K562 (cell line): ENCODE measurements around the gene S100A4. TPM values are rescaled to one million over a fixed set of nuclear protein-coding genes. Genes with fewer than 3 reads are reported as not detected.
A peak's percentile ranks its signal among the peaks of the same experiment; 100 is the strongest.

Experiments
- CHCHD3 ChIP-seq: fragments of 250-450 bp; sonication (Bioruptor Pico); IDR thresholded peaks from 2 replicates; pipeline ENCODE4 v2.1.2; 2022; ENCODE audit warnings: mild to moderate bottlenecking
- EP300 ChIP-seq: IDR thresholded peaks from 2 replicates; pipeline ENCODE4 v1.6.1; 2012; ENCODE audit warnings: low read length, improper control_type of control experiment
- ETV5 ChIP-seq: sonication (generic); formaldehyde crosslinking; IDR thresholded peaks from 2 replicates; pipeline ENCODE4 v1.4.0; 2020; ENCODE audit warnings: low read depth, mild to moderate bottlenecking, missing genetic modification reagents
- FUS ChIP-seq: fragments of 200-400 bp; formaldehyde crosslinking; optimal IDR thresholded peaks from 2 replicates; pipeline ENCODE3; 2017; ENCODE audit warnings: low read depth, low read length
- HDAC1 ChIP-seq, 2 experiments: fragments of 450-650 bp; IDR thresholded peaks; 2 replicates each; pipeline ENCODE4 v1.6.1; 2016 to 2017; ENCODE audit warnings: inconsistent platforms in 1 of 2, mild to moderate bottlenecking in 1 of 2, moderate library complexity in 1 of 2
- HDAC2 ChIP-seq: fragments of 450-650 bp; IDR thresholded peaks from 2 replicates; pipeline ENCODE4 v1.6.1; 2016; ENCODE audit warnings: mild to moderate bottlenecking
- HNRNPH1 ChIP-seq: fragments of 200-400 bp; formaldehyde crosslinking; optimal IDR thresholded peaks from 2 replicates; pipeline ENCODE3; 2017; ENCODE audit warnings: low read depth, mild to moderate bottlenecking, low read length, moderate library complexity
- MTA2 ChIP-seq: fragments of 450-650 bp; IDR thresholded peaks from 2 replicates; pipeline ENCODE4 v1.6.1; 2016; ENCODE audit warnings: low read depth
- NFRKB ChIP-seq: fragments of 450-650 bp; IDR thresholded peaks from 2 replicates; pipeline ENCODE4 v1.6.1; 2016; ENCODE audit warnings: low read depth
- NR4A1 ChIP-seq, 2 experiments: fragments of 250-450 bp in 1 of 2; fragments of 450-650 bp in 1 of 2; sonication (Bioruptor Pico) in 1 of 2; IDR thresholded peaks; 2 replicates each; pipeline versions ENCODE4 v1.4.0 to v1.6.1; 2016 to 2020; ENCODE audit warnings: mild to moderate bottlenecking in 2 of 2, missing compliant biosample characterization in 1 of 2, missing genetic modification characterization in 1 of 2, moderate library complexity in 1 of 2
- RBM14 ChIP-seq: fragments of 200-400 bp; formaldehyde crosslinking; IDR thresholded peaks from 2 replicates; pipeline ENCODE4 v1.6.1; 2018; ENCODE audit warnings: low read depth, mild to moderate bottlenecking, low read length, moderate library complexity, borderline replicate concordance; ENCODE audit not compliant: insufficient read depth
- SAFB2 ChIP-seq: fragments of 200-400 bp; formaldehyde crosslinking; IDR thresholded peaks from 2 replicates; pipeline ENCODE4 v1.6.1; 2018; ENCODE audit warnings: borderline replicate concordance, low read length, low read depth, moderate library complexity; ENCODE audit not compliant: severe bottlenecking
- SIX5 ChIP-seq, 2 experiments: IDR thresholded peaks; 2 replicates each; pipeline ENCODE4 v1.6.1; 2011; ENCODE audit warnings: low read length in 2 of 2, borderline replicate concordance in 1 of 2, low read depth in 1 of 2, mild to moderate bottlenecking in 1 of 2, moderate library complexity in 1 of 2; ENCODE audit not compliant: insufficient read depth in 1 of 2
- STAT5A ChIP-seq: IDR thresholded peaks from 2 replicates; pipeline ENCODE4 v1.6.1; 2012; ENCODE audit warnings: low read length, inconsistent platforms, borderline replicate concordance
- WHSC1 ChIP-seq: IDR thresholded peaks from one replicate; pipeline ENCODE4 v1.6.1; 2012; ENCODE audit warnings: low read length, control low read depth, inconsistent platforms
- ZC3H4 ChIP-seq: sonication (generic); formaldehyde crosslinking; IDR thresholded peaks from 2 replicates; pipeline ENCODE4 v1.9.0; 2021; ENCODE audit warnings: missing genetic modification reagents, borderline replicate concordance
- ZKSCAN8 ChIP-seq: fragments of 200-800 bp; sonication (Bioruptor generic); IDR thresholded peaks from 2 replicates; pipeline ENCODE4 v1.6.1; 2016; ENCODE audit warnings: missing genetic modification characterization, missing compliant biosample characterization
- ZNF175 ChIP-seq: fragments of 200-800 bp; sonication (Bioruptor generic); IDR thresholded peaks from 2 replicates; pipeline ENCODE4 v1.6.1; 2016; ENCODE audit warnings: low read depth, mild to moderate bottlenecking, missing genetic modification characterization, missing compliant biosample characterization
- ZNF224 ChIP-seq: sonication (generic); formaldehyde crosslinking; IDR thresholded peaks from 2 replicates; pipeline ENCODE4 v1.8.0; 2022; ENCODE audit warnings: mild to moderate bottlenecking, missing genetic modification reagents
- ZNF311 ChIP-seq: fragments of 250-450 bp; sonication (Bioruptor Pico); IDR thresholded peaks from 2 replicates; pipeline ENCODE4 v1.4.0; 2020; ENCODE audit warnings: mild to moderate bottlenecking, moderate library complexity
- polyA plus RNA-seq, 8 experiments: library from polyadenylated mRNA; depleted of rRNA in 4 of 8; stranded (reverse) in 5 of 8; unstranded in 3 of 8; fragments of >200 nt; fragmentation: Nextera tagmentation in 2 of 8; fragmentation: Illumina TruSeq in 1 of 8; extraction: Ambion mirVana in 2 of 8; extraction: Trizol in 1 of 8; gene quantifications; 2 replicates each; pipeline versions ENCODE4 v1.2.1 to v1.2.3, GENCODE V29; 2011 to 2014; ENCODE audit warnings: inconsistent platforms in 1 of 8, missing spikeins in 1 of 8
- total RNA-seq, 7 experiments: library from RNA; depleted of rRNA in 6 of 7; stranded (reverse); fragments of >200 nt in 6 of 7; fragmentation: Illumina TruSeq in 2 of 7; extraction: Trizol in 2 of 7; gene quantifications; 2 replicates each; pipeline versions ENCODE4 v1.2.1 to v1.2.3, GENCODE V29; 2011 to 2021; ENCODE audit warnings: low replicate concordance in 1 of 7
- TF ChIP-seq, protein P1 (sequence below): fragments of 250-450 bp; sonication (Bioruptor Pico); IDR thresholded peaks from 2 replicates; pipeline ENCODE4 v1.5.1; 2021; ENCODE audit warnings: mild to moderate bottlenecking
- TF ChIP-seq, protein P2 (sequence below), 2 experiments: IDR thresholded peaks; 2 replicates each; pipeline ENCODE4 v1.6.1; 2011; ENCODE audit warnings: borderline replicate concordance in 1 of 2, control low read depth in 1 of 2, low read depth in 1 of 2, low read length in 1 of 2, mild to moderate bottlenecking in 1 of 2, mixed read lengths in 1 of 2, moderate library complexity in 1 of 2; ENCODE audit not compliant: insufficient read depth in 1 of 2, insufficient read length in 1 of 2, poor library complexity in 1 of 2, severe bottlenecking in 1 of 2; ENCODE audit errors: extremely low read depth in 1 of 2

S100A4 gene
- total and polyA plus RNA-seq, 9 of the 15 experiments (the other 6 are each of a cell fraction or from before 2014, with no cell fraction given), result 3.7 to 20.1 (median 11.2) TPM

DNA sequence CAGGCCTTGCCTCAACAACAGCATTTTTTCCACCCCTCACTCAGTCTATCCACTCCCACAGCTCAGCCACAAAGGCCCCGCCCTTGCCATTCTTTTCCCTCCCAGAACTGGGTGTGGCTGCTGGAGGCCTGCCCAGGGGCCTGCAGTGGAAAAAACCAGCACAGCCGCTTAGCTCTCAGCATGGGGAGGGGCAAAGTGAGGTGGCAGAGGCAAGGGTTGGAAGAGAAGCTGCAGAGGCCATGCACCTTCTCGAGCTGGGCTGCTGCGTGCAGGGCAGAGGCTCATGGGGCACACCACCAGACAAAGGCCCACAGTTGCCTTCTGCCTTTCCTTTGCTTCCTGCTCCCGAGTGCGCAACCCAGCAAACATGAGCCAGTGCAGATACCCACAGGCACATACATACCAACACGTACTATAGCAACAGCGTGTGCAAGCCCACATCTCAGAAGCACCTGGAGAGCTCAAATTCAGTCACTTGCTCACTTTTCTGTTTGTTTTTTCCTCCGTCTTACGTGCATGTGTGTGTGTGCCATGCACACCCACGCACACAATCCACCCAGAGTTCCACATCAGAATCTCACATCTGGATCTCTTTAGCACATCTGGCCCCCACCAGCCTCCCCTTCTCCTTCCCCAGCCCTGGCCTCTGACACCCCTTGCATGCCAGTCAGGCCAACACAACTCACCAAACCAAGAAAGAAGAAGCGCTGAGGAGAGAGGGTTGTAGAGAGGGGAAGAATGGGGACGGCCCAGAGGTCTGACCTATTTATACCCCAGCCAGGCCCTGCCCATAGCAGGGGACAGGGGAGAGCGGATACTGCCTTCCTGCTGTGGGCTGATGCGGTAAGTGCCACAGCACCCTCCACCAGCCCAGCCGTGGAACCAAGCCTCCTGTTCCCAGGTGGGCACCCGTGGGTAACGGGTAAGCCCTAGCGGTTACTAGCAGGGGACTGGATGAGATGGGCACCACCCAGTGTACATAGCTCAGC is at the start of gene S100A4 (continued):
- TF ChIP-seq STAT5A (no peak), FUS (no peak), HNRNPH1 (no peak), ZKSCAN8 (no peak), HDAC1 (IDR thresholded peaks at IDR 0.05) (peak in 1 of 2 experiments; percentile 7; a peak in 1 of 4 replicates), WHSC1 (no peak), SIX5 (IDR thresholded peaks at IDR 0.05; ENCODE audit: borderline replicate concordance in 1 of 2, insufficient read depth in 1 of 2, low read depth in 1 of 2, low read length in 2 of 2) (no peak), ZC3H4 (CRISPR knock-in tag) (no peak), EP300 (peak; percentile 35; the same call in 1 of the 2 replicates), MTA2 (0 out of 2 replicates have a peak, but pooled peaks have one; percentile 27), ZNF311 (no peak), ZNF175 (CRISPR knock-in tag) (no peak), NR4A1 (CRISPR knock-in tag; IDR thresholded peaks at IDR 0.05) (no peak), NR4A1 (tag; IDR thresholded peaks at IDR 0.05) (no peak), ZNF224 (CRISPR knock-in tag) (no peak), NFRKB (no peak), CHCHD3 (no peak), ETV5 (no peak), SAFB2 (no peak), RBM14 (no peak), HDAC2 (no peak; the same call in 1 of the 2 replicates)
- TF ChIP-seq, protein P1, sequence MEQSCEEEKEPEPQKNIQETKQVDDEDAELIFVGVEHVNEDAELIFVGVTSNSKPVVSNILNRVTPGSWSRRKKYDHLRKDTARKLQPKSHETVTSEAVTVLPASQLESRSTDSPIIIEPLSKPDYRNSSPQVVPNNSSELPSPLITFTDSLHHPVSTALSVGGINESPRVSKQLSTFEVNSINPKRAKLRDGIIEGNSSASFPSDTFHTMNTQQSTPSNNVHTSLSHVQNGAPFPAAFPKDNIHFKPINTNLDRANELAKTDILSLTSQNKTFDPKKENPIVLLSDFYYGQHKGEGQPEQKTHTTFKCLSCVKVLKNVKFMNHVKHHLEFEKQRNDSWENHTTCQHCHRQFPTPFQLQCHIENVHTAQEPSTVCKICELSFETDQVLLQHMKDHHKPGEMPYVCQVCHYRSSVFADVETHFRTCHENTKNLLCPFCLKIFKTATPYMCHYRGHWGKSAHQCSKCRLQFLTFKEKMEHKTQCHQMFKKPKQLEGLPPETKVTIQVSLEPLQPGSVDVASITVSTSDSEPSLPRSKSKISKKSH (CRISPR knock-in tag), result no peak
- TF ChIP-seq, protein P2, sequence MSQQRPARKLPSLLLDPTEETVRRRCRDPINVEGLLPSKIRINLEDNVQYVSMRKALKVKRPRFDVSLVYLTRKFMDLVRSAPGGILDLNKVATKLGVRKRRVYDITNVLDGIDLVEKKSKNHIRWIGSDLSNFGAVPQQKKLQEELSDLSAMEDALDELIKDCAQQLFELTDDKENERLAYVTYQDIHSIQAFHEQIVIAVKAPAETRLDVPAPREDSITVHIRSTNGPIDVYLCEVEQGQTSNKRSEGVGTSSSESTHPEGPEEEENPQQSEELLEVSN (IDR thresholded peaks at IDR 0.05; ENCODE audit: borderline replicate concordance in 1 of 2, extremely low read depth in 1 of 2, insufficient read depth in 1 of 2, insufficient read length in 1 of 2, low read depth in 1 of 2, low read length in 1 of 2, poor library complexity in 1 of 2, severe bottlenecking in 1 of 2), result no peak
